ENCODE measurements around the gene IFNL2.
"Not testable (repeated sequence)": the region's sequence is repeated elsewhere in the genome, so short reads cannot be mapped to it uniquely, and the experiment has no call there.

Gene IFNL2

GRCh38 chr19:39268085-39268484 lies at the start of gene IFNL2:
IFNL2 (plus strand) TSS chr19:39268396; CDS start chr19:39268569, 173 bp downstream.
- not testable (repeated sequence) for DNase-seq (ENCODE audit: low read depth)

GRCh38 chr19:39219108-39219507 lies 49.1 kb upstream of the IFNL2 start:
- DNase-seq (ENCODE audit: low read depth), result not testable (repeated sequence)

GRCh38 chr19:39223703-39224279 lies 44.4 kb upstream of the IFNL2 start:
- no peak for DNase-seq (ENCODE audit: low read depth)

- DNase-seq (ENCODE audit: low read depth), result no peak
Observed at GRCh38 chr19:39224910-39225309, 43.3 kb upstream of the IFNL2 start.

GRCh38 chr19:39230096-39230764 lies 38.0 kb upstream of the IFNL2 start:
- no peak for DNase-seq (ENCODE audit: low read depth)

- DNase-seq (ENCODE audit: low read depth), result no peak
Observed at GRCh38 chr19:39232708-39233107, 35.5 kb upstream of the IFNL2 start.

- no peak for DNase-seq (ENCODE audit: low read depth)
Observed at GRCh38 chr19:39236527-39236926, 31.7 kb upstream of the IFNL2 start.

GRCh38 chr19:39237200-39238184 lies 30.7 kb upstream of the IFNL2 start:
- no peak for DNase-seq (ENCODE audit: low read depth)

- no peak for DNase-seq (ENCODE audit: low read depth)
Observed at GRCh38 chr19:39238209-39238608, 30.0 kb upstream of the IFNL2 start.

GRCh38 chr19:39238944-39239343 lies 29.3 kb upstream of the IFNL2 start:
- no peak for DNase-seq (ENCODE audit: low read depth)

GRCh38 chr19:39240421-39240820 lies 27.8 kb upstream of the IFNL2 start:
- DNase-seq (ENCODE audit: low read depth), result no peak

GRCh38 chr19:39243741-39244140 lies 24.5 kb upstream of the IFNL2 start:
- not testable (repeated sequence) for DNase-seq (ENCODE audit: low read depth)

- not testable (repeated sequence) for DNase-seq (ENCODE audit: low read depth)
Observed at GRCh38 chr19:39244410-39245100, 23.6 kb upstream of the IFNL2 start, which contains the start of gene IFNL3. IFNL3 (minus strand) TSS chr19:39245006; CDS start chr19:39244967, 39 bp downstream.

- DNase-seq (ENCODE audit: low read depth), result not testable (repeated sequence)
Observed at GRCh38 chr19:39245166-39245565, 23.0 kb upstream of the IFNL2 start.

- DNase-seq (ENCODE audit: low read depth), result no peak
Observed at GRCh38 chr19:39246951-39247669, 21.1 kb upstream of the IFNL2 start.

- no peak for DNase-seq (ENCODE audit: low read depth)
Observed at GRCh38 chr19:39247701-39248664, 20.2 kb upstream of the IFNL2 start.

- no peak for DNase-seq (ENCODE audit: low read depth)
Observed at GRCh38 chr19:39248806-39249205, 19.4 kb upstream of the IFNL2 start, which contains the start of gene IFNL4. IFNL4 (minus strand) TSS chr19:39248856.

- DNase-seq (ENCODE audit: low read depth), result no peak
Observed at GRCh38 chr19:39251081-39251480, 17.1 kb upstream of the IFNL2 start.

GRCh38 chr19:39251846-39252245 lies 16.4 kb upstream of the IFNL2 start:
- no peak for DNase-seq (ENCODE audit: low read depth)

- no peak for DNase-seq (ENCODE audit: low read depth)
Observed at GRCh38 chr19:39252458-39252857, 15.7 kb upstream of the IFNL2 start.
